GM18951 (cell line): Measurements from ENCODE around the gene EPM2A.
"Not testable (repeated sequence)": the region's sequence is repeated elsewhere in the genome, so short reads cannot be mapped to it uniquely, and the experiment has no call there.

Experiments
- POLR2A ChIP-seq: IDR thresholded peaks from 4 replicates; pipeline ENCODE4 v1.6.1; 2011; ENCODE audit warnings: mild to moderate bottlenecking; ENCODE audit not compliant: insufficient read length, insufficient read depth; ENCODE audit errors: extremely low read depth
- in situ Hi-C: fragments of 300-500 bp; cut with MboI; formaldehyde crosslinking; loops from one replicate; pipeline ENCODE4 v1.12.0; 2022; ENCODE audit warnings: low sequenced_read_pairs, mixed read lengths, inconsistent platforms; ENCODE audit not compliant: unreplicated experiment

EPM2A gene

DNA sequence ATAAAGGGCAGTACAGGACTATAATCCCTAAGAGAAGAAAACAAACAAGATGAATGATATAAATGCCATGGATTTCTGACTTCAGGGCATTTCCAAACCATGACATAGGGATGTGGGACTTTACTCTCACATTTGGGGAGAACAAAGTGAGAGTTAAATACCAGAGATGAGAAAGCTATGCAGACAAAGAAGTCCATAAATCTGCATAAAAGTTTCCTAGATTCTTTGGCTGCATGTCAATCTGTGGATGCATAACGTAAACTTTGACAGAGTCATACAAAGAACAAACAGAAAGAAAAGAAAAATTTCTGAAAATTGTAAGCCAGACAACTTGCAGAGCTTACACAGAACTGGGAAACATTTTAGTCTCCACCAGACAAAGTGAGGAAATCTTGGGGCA is 11.7 kb downstream of the EPM2A start:
- in situ Hi-C loops: no loop called here
- TF ChIP-seq POLR2A: no peak

DNA sequence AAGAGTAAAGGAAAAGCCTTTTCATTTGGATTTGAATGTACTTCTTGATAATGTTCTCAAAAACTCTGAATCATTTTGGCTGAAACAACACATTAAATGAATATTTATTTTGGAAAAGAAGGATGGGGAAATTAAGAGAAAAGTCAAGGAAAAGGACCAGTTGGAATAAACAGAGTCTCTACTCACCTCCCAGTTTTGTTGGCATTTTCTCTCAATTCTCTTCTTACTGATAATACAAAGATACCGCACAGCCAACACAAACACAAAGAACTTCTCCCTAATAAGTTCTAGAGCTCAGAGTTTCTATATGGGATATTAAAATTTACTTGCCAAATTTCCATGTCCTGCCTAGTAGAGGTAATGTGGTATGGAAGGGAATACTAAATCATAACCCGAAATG is 13.1 kb downstream of the EPM2A start:
- in situ Hi-C loops: no loop called here

DNA sequence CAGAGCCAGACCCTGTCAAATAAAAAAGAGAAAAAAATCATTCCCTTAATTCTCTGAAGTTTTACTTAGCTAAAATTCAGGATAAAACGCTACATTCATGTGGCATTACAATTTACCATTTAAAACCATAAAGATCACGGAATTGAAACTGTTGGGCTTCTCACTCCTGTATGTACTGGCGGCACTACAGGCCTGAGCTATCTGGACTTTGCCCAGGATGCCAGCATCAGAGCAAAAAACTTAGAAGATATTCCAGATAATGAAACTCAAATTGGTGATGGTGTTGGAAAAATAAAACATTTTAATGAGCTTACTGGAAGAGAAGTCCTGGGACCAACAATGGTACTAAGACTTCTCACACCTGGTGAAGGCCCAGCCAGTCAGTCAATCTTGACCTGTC is 14.2 kb downstream of the EPM2A start:
- in situ Hi-C loops: no loop called here
- no peak for TF ChIP-seq POLR2A

More for the DNA sequence above, 13.1 kb downstream of the EPM2A start:
- TF ChIP-seq POLR2A: no peak

DNA sequence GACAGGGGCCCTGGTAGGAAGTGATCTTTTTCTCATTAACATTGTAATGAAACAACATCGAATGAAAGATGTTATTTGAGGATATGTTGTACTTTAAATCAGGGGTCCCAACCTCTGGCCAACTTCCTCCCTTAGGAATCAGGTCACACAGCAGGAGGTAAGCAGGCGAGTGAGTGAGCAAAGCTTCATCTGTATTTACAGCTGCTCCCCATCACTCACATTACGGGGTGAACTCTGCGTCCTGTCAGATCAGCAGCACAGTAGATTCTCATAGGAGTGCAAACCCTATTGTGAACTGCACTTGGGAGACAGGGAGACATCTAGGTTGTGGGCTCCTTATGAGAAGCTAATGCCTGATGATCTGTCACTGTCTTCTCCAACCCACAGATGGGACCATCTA is 19.9 kb downstream of the EPM2A start:
- in situ Hi-C loops: no loop called here

DNA sequence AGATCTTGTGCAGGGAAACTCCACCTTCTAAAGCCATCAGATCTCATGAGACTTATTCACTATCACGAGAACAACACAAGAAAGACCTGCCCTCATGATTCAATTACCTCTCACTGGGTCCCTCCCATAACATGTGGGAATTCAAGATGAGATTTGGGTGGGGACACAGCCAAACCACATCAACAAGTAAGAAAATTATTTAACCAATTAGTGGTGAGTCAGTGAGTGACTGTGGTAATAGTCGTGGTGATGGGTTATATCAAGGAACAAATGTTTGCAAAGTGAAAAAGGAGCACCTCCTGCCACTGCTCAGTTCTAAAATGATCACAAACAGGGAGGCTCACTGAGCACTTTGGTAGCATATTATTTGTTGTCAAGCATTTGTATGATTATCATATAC is 20.6 kb downstream of the EPM2A start:
- in situ Hi-C loops: no loop called here
- TF ChIP-seq POLR2A: no peak

More for the DNA sequence above, 19.9 kb downstream of the EPM2A start:
- TF ChIP-seq POLR2A: no peak

DNA sequence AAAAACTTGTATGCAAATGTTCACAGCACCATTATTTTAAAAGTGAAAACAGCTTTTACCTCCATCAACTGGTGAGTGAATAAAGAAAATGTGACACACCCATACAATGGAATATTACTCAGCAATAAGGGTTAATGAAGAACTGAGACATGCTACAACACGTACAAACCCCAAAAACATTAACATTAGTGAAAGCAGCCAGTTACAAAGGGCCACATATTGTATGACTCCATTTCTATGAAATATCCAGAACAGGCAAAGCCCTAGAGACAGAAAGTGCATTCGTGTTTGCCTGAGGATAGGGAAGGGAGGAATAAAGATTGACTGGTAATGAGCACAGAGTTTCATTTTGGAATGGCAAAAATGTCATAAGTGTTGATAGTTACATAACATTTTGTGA is 21.5 kb downstream of the EPM2A start:
- no peak for TF ChIP-seq POLR2A
- in situ Hi-C loops: no loop called here

DNA sequence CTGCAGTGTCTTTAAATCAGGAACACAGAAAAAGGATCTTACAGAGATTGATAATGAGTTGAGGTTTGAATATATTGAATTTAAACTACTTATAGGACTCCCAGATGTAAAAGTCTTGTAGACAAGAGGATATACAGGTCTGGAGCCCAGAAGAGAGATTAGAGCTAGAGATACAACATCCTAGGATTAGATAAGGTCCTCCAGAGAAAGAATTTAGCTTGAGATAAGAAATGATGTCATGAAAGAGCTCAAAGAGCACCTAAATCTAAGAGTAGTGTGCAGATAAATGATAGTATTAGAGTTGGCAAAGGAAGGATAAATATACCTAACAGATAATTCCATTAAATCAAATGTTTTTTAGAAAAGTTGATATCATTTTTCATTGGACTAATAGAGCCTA is 23.9 kb downstream of the EPM2A start:
- in situ Hi-C loops: no loop called here

DNA sequence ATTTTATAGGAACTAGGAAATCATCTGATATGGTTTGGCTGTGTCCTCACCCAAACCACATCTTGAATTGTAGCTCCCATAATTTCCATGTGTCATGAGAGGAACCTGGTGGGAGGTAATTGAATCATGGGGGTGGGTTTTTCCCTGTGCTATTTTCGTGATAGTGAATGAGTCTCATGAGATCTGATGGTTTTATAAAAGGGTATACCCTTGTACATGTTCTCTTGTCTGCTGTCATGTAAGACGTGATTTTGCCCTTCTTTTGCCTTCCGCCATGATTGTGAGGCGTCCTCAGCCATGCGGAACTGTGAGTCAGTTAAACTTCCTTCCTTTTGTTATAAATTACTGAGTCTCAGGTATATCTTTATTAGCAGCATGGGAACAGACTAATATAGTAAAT is 27.9 kb downstream of the EPM2A start:
- in situ Hi-C loops: no loop called here
- no peak for TF ChIP-seq POLR2A

More for the DNA sequence above, 23.9 kb downstream of the EPM2A start:
- TF ChIP-seq POLR2A: no peak

DNA sequence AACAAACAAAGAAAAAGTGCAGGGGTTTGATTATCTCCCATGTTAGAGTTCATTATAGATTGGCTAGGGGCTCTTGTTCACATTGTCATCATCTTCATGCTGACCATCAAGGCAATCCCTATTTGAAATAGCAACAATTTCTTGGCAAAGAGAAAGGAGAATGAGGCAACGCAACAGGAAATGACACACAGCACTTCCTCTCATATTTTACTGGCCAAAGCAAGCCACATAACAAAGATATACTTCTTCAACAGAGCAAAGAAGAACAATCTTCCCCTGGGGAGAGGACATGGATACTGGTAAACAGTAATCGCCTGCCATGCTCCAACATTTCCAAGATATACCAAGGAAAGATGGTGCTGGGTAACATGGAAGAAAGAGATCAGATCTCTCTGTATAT is 29.8 kb downstream of the EPM2A start:
- in situ Hi-C loops: no loop called here
- no peak for TF ChIP-seq POLR2A

DNA sequence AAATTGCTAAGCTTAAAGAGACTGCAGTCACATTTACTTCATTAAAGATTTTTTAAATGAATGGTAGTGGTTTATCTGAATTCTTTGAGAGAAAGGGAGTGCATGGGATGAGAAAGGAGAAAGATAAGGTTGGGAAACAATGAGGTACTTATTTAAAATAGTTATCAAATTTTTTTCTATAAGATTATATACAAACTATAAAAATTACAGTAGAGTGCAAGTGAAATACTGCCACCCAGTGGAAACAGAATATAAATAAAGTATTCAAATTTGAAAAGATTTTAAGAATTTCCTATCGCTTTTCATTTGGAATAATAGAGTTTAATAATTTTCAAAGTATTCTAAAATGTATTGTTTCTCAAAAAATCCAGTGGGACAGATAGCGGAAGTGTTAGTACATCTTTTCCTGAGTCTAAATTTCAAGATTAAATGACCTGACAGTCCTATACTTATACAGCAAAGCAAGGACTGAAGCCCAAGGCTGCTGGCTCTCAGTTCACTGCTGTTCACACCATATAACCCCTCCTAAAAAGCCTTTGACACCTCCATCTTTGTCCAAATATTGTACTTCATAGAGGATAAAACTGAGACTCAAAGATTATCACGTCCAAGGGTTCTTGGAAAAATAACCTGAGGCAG is 31.1 kb downstream of the EPM2A start:
- in situ Hi-C loops: no loop called here
- TF ChIP-seq POLR2A: no peak

DNA sequence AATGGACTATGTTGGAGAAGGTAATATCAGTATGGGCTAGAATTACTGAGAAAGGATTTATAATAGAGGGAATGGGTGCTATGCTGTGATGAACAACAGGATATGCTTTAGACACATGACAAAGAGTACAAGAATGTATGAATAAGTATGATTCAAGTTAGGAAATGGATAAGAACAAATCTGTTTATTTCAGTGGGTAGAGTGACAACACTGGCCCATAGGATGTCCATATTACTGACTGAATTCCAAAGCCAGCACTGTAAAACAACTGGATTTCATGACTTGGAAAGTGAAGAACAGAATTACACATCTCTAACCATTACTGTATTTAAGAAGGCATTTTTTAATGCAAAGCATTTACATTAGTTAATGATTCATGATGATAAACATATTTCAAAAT is 35.9 kb downstream of the EPM2A start:
- in situ Hi-C loops: no loop called here
- TF ChIP-seq POLR2A: no peak

DNA sequence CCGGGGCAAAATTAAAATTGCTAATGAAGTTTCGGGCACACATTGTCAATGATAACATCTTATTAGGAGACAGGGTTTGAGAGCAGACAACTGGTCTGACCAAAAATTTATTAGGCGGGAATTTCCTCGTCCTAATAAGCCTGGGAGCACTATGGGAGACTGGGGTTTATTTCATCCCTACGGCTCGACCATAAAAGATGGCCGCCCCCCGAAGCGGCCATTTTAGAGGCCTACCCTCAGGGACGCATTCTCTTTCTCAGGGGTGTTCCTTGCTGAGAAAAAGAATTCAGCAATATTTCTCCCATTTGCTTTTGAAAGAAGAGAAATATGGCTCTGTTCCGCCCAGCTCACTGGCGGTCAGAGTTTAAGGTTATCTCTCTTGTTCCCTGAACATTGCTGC is 37.9 kb downstream of the EPM2A start:
- in situ Hi-C loops: not testable (repeated sequence)

DNA sequence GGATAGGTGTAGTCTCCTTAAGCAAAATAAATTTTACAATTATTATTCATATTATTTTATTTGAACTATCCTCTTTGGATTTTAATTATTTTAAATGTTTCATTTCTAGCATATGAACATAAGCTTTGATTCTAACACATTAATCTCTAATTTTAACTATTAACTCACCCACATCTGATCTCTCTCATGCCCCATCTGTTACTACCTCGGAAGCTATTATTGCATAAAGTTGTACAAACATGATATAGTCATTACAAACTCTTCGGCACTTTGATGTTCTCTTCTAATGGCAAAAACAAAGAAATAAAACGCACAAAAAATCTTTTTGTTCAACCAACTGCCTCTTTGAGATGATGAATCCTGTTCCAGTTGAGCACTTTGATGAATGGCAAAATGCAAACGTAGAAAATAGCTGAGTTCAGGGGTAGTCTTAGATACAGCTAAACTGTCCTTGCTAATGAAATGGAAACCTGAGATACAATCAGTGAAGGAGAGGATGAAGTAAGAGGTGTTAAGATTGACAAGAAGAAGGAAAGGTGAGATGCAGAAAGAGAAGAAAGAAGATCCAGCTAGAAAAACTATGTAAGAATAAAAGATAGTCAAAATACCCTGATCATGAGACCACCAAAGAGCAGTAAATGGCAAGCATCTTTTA is 41.1 kb downstream of the EPM2A start:
- no peak for TF ChIP-seq POLR2A
- in situ Hi-C loops: no loop called here

DNA sequence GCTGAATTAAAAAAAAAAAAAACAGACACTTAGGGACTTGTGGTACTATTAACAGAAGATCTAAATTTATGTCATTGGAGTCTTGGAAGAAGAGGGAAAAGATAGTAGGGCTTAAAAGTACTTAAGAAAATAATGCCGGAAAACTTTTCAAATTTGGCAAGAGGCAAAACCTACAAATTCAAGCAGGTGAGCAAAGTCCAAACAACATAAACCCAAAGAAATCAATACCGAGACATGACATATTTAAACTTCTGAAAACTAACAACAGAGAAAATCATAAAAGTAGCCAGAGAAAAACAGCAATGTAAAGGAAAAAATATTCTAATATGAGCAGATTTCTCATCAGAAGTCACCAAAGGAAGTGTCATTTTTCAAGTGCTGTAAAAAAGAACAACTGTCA is 44.4 kb downstream of the EPM2A start:
- TF ChIP-seq POLR2A: no peak
- in situ Hi-C loops: no loop called here
